GM21515 (cell line): Measurements from ENCODE around the gene EPS8.
"Not testable (repeated sequence)": the region's sequence is repeated elsewhere in the genome, so short reads cannot be mapped to it uniquely, and the experiment has no call there.

Experiments
- ATAC-seq: cut with Tn5 transposase; IDR thresholded peaks from one replicate; pipeline ENCODE4 v1.9.1; 2021; ENCODE audit not compliant: unreplicated experiment

Gene EPS8

GRCh38 chr12:15762162-15762561 is 27.0 kb downstream of the EPS8 start:
- not testable (repeated sequence) for ATAC-seq

- no peak for ATAC-seq
These were observed 31.5 kb downstream of the EPS8 start for GRCh38 chr12:15757553-15758255.

DNA sequence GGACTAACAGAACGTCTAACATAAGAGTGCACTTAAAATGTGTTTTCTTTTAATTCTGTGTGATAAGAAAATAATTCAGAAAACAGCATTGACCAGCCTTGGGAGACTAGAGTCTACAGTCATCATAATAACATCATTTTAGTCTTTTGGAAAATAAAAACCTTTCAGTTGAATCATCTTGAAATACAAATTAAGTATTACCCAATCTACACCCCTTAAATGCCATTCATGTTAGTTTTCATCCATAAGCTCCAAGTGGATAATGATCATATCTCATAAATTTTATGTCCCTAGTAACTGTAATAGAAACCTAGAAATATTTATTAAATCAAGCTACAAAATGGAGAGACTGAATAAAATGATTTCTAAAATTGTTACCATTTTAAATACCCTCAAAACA is 32.4 kb downstream of the EPS8 start:
- no peak for ATAC-seq

DNA sequence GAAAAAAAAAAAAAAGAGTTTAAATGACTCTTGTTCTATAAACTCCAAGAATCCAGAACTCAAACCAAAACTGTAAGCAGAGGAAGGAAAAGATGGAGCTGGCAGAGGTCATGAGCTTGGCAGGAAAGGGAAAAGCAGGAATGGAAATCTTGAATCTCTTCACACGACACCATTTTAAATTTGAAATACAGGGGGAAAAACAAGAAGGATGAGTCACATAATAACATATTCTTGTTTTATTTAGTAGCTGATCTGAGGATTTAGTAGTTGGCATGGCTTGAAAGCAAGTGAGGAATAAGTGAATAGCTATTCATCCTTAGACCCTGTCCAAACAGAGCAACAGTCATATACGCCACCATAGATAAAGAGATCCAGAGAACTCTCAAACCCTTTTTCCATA is 35.0 kb downstream of the EPS8 start:
- ATAC-seq = no peak

DNA sequence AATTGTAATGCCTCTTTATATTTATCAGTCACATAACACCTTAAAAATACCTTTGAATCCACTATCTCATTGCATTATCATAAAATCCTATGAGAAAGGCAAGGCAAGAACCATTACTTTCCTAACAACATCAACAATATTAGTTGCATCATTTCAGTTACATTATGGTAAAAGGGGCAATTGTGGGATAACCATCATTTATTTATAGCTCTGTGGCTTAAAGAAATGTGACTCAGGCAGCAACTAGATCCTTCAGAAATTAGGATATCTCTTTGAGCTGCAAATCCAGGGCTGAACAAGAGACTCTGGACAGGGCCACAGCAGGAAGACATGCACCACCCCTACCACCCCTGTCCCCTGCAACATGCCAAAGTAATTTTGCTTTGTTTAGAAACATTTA is 36.4 kb downstream of the EPS8 start:
- ATAC-seq = no peak

- ATAC-seq = no peak
These were observed 37.4 kb downstream of the EPS8 start for GRCh38 chr12:15751741-15752140.

- ATAC-seq = no peak
These were observed 39.3 kb downstream of the EPS8 start for GRCh38 chr12:15749937-15750336.

DNA sequence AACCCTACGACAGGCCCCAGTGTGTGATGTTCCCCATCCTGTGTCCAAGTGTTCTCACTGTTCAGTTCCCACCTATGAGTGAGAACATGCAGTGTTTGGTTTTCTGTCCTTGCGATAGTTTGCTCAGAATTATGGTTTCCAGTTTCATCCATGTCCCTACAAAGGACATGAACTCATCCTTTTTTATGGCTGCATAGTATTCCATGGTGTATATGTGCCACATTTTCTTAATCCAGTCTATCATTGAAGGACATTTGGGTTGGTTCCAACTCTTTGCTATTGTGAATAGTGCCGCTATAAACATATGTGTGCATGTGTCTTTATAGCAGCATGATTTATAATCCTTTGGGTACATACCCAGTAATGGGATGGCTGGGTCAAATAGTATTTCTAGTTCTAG is 47.3 kb downstream of the EPS8 start:
- ATAC-seq = not testable (repeated sequence)

DNA sequence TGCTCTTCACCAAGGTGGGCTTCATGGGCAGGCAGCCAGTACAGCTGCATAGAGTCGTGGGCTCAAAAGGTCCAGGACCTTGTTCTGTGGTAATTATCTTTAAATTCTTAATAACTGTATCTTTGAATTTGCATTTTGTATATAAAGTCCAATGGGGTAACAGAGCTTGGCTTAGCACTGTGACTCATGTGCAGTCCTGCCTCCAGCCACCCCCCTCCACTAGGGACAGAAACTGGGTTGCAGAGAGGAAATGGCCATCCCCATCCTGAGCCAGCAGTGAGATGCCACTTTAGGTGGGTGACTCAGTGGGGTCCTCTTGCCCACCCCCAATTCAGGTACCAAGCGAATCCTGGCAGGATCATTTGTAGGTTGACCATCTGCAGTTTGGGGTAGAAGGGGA is 48.1 kb downstream of the EPS8 start:
- no peak for ATAC-seq

GRCh38 chr12:15740389-15740788 is 48.8 kb downstream of the EPS8 start:
- ATAC-seq = not testable (repeated sequence)

GRCh38 chr12:15738438-15739015 is 50.7 kb downstream of the EPS8 start:
- ATAC-seq = no peak

GRCh38 chr12:15735837-15736615 is 53.2 kb downstream of the EPS8 start:
- no peak for ATAC-seq

DNA sequence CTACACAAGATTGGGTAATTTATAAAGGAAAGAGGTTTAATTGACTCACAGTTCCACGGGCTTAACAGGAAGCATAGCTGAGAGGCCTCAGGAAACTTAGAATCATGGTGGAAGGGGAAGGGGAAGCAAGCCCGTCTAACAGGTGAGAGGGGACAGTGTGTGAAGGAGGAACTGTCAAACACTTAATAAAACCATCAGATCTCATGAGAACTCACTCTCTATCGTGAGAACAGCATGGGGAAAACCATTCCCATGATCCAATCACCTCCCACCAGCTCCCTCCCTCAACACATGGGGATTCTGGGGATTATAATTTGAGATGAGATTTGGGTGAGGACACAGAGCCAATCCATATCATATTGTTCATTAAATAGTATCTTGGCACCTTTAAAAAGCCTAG is 56.1 kb downstream of the EPS8 start:
- no peak for ATAC-seq

- no peak for ATAC-seq
These were observed 56.7 kb downstream of the EPS8 start for GRCh38 chr12:15732341-15733061.

DNA sequence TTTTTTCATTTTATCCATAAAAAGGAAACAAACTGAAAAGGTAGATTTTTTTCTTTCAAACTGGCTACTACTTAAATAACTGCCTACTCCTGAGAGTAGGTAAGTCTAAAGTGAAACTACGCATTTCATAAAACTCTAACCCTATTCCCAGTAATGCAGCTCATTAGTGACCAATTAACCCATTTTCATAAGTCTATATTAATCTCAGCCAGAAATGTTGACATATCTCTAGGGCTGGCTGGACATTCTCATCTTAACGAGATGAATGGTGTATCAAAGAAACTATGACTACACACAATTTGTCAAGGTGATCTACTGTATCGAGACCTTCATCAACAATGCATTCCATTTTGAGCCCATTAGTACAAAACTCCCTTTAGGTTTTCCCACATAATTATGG is 57.2 kb downstream of the EPS8 start:
- no peak for ATAC-seq

DNA sequence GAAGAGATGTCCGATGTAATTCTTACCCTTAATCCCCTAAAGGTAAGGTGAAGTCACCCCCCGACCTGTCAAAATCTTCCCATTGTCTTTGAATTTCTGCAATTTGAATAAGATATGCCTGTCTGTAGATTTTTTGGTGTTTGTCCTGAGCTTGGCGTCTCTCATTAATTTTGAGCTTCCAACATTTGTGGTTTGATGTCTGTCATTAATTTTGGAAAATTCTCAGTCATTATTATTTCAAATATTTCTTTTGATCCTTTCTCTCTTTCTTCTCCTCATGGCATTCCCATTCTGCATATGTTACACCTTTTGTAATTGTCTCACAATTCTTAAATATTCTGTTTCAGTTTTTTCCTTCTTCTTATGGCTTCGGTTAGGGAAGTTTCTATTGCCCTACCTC is 60.1 kb downstream of the EPS8 start:
- no peak for ATAC-seq

DNA sequence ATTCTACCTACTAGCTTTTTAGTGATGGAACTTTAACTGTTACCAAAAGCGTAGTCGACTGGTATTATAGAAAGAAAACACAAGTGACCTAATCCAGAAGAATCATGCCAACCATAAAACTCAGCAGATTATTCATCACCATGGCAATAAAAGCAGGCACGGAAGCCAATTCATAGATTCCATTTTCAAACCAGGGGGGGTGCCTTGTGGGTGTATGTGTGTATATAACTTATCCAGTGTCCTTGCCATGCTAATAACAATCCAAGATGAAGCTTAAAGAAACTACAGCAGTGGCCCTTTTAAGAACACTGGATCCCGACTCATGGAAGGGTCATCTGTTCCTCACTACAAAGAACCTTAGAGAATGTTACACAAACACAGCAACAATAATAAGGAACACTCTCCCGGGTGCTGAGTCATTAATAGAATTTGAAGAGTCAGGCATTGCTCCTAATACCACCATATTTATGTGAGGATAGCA is 61.0 kb downstream of the EPS8 start:
- no peak for ATAC-seq

GRCh38 chr12:15726878-15727150 is 62.4 kb downstream of the EPS8 start:
- ATAC-seq = no peak

DNA sequence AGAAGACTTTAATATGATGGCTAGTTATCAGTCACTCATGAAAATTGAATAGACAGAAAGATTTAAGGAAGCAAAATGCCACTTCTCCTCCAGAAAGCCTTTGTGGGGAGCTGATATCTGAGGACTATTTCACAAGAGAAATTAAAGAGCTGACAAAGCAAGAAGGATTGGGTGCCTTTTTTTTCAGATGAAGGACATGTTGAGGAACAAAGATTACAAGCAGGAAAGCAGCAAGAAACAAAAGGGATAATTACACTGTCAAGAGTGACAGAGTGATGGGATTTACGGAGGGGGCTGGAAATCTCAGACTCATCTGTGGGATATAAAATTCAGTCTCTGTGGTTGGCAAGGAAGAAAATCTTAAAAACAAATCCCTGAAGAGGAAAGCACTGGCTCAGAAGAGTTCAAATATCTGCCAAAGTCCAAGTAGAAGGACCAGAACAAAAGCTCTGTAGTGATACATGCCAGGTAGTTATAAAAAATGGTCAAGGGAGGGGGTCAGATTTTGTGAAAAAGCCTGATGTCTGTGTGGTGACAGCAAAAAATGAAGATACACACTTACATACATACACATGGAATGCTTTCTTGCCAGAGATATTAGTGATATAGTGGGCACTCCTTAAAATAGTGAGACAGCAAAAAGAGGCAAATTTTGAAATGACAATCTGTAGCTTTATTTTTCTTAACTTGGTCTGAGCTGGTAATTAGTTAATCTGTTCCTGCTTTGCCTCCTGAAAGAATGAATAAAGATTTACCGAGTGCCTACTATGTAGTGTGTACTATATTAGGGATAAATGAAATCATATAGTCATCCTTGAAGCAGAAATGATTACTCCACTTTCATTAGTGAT is 62.9 kb downstream of the EPS8 start:
- no peak for ATAC-seq

DNA sequence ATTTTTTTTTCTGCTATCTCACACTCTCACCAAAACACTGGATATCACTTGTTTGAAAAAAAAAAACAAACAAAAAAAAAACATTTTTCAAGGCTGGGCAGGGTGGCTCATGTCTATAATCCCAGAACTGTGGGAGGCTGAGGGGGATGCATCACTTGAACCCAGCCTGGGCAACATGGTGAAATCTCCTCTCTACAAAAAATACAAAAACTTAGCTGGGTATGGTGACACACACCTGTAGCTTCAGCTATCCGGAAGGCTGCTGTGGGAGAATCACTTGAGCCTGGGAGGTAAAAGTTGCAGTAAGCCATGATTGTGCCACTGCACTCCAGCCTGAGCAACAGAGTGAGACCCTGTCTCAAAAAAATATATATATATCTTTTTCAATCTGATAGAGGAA is 66.2 kb downstream of the EPS8 start:
- ATAC-seq = no peak
